ENCODE results near the gene DOK3.
A peak's percentile ranks its signal among the peaks of the same experiment; 100 is the strongest.

The DOK3 gene

GRCh38 chr5:177511796-177512675, 2.4 kb upstream of the DOK3 start:
- DNase-seq, result no peak

GRCh38 chr5:177511181-177511580, 1.6 kb upstream of the DOK3 start:
- no peak for DNase-seq

GRCh38 chr5:177510567-177511053, 984 bp upstream of the DOK3 start:
- no peak for DNase-seq

- DNase-seq, result no peak
Measured at GRCh38 chr5:177509991-177510566, 453 bp upstream of the DOK3 start.

- DNase-seq, result no peak
Measured at GRCh38 chr5:177508837-177509236, 789 bp downstream of the DOK3 start.

GRCh38 chr5:177508221-177508611, 1.4 kb downstream of the DOK3 start:
- DNase-seq, result no peak

GRCh38 chr5:177507596-177508220, 1.9 kb downstream of the DOK3 start:
- no peak for DNase-seq

GRCh38 chr5:177507165-177507564, 2.5 kb downstream of the DOK3 start:
- DNase-seq, result no peak

- DNase-seq, result no peak
Measured at GRCh38 chr5:177505075-177505474, 4.6 kb downstream of the DOK3 start.

GRCh38 chr5:177504086-177505056, 5.3 kb downstream of the DOK3 start:
- DNase-seq, result no peak

GRCh38 chr5:177503351-177504085, 6.1 kb downstream of the DOK3 start:
- no peak for DNase-seq

- DNase-seq, result no peak
Measured at GRCh38 chr5:177502886-177503285, 6.7 kb downstream of the DOK3 start.

GRCh38 chr5:177501874-177502678, 7.5 kb downstream of the DOK3 start:
- no peak for DNase-seq

GRCh38 chr5:177500685-177501522, 8.7 kb downstream of the DOK3 start:
- no peak for DNase-seq

- DNase-seq, result no peak
Measured at GRCh38 chr5:177499842-177500241, 9.8 kb downstream of the DOK3 start.

GRCh38 chr5:177498013-177498787, 11.4 kb downstream of the DOK3 start:
- DNase-seq, result no peak

GRCh38 chr5:177497292-177498012, 12.2 kb downstream of the DOK3 start, which contains the start of gene PDLIM7:
Gene PDLIM7 (minus strand): TSS chr5:177497604. CDS start chr5:177496512, 1,092 bp downstream.
- peak; percentile 94 for DNase-seq

- peak; percentile 11 for DNase-seq
Measured at GRCh38 chr5:177496727-177497291, 12.8 kb downstream of the DOK3 start.

Data from NCI-H1048 (cell line).